Measurements from ENCODE around the gene TICAM2. TPM values are rescaled to one million over a fixed set of nuclear protein-coding genes. Genes with fewer than 3 reads are reported as not detected.

The TICAM2 gene
- total RNA-seq, 4 donors from 2014 or later, result 1.2 to 4.7 (median 3.1) TPM

DNA sequence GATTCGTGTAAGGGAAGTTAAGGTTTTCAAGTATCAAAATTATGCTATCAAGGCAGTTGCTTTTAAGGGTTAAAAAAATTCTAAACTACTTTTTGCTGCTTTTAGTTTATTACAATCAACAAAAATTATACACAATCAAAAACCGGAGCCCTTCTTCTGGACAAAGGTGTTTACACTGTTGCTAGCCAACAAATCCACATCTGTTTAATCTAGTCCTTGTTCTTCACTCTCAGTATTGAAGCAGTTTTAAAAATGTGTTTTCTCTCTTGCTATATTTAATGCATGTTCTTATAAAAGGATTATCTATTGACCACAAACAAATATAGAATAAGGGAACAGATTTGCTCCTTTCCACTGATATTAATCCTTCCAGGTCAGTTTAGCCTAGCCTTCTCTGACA, 60.2 kb downstream of the TICAM2 start:
- Histone ChIP-seq H3K27ac (peak overlapping the region; percentile 86 to 100 (median 99)), H3K27me3 (no peaks in the 10 kb centered on the region), H3K4me1 (peaks cover 7 to 53% (median 18%) of the 10 kb centered on the region in 3 donors), H3K36me3 (peaks cover 2 to 3% of the 10 kb centered on the region in 2 donors), H3K4me3 (peak overlapping the region; percentile 58 to 89), H3K9me3 (peaks cover 0 to 7% (median 0%) of the 10 kb centered on the region in 3 donors)
- no peak for ATAC-seq
- WGBS, 2 donors (ENCODE audit: low coverage in 1 of 2), result 0 to 13% methylated on average over 2 of the region's 2 CpGs
- no peak for TF ChIP-seq POLR2AphosphoS5 (IDR thresholded peaks at IDR 0.05)
- no peak for TF ChIP-seq POLR2A (IDR thresholded peaks at IDR 0.05)
- no peak for TF ChIP-seq EP300 (IDR thresholded peaks at IDR 0.05)
- TF ChIP-seq, protein P1, sequence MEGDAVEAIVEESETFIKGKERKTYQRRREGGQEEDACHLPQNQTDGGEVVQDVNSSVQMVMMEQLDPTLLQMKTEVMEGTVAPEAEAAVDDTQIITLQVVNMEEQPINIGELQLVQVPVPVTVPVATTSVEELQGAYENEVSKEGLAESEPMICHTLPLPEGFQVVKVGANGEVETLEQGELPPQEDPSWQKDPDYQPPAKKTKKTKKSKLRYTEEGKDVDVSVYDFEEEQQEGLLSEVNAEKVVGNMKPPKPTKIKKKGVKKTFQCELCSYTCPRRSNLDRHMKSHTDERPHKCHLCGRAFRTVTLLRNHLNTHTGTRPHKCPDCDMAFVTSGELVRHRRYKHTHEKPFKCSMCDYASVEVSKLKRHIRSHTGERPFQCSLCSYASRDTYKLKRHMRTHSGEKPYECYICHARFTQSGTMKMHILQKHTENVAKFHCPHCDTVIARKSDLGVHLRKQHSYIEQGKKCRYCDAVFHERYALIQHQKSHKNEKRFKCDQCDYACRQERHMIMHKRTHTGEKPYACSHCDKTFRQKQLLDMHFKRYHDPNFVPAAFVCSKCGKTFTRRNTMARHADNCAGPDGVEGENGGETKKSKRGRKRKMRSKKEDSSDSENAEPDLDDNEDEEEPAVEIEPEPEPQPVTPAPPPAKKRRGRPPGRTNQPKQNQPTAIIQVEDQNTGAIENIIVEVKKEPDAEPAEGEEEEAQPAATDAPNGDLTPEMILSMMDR (IDR thresholded peaks at IDR 0.05), result no peak

DNA sequence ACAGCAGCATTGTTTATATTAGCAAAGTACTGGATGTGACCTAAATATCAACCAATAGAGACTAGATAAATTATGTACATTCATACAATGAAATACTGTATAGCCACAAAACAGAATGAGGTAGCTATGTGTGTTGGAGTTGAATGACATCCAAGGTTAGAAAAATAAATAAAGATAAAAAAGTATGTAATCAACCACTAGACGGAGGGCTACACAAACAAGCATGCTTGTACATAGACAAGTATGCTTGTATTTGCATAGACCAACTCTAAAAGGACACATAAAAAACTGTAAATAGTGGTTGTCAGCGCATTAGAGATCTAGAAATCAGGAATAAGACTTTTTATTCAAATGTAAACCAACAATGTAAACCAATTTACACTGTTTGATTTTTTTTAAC, 60.7 kb downstream of the TICAM2 start:
- TF ChIP-seq POLR2AphosphoS5 (IDR thresholded peaks at IDR 0.05), result no peak
- no peak for TF ChIP-seq POLR2A (IDR thresholded peaks at IDR 0.05)
- no peak for TF ChIP-seq EP300 (IDR thresholded peaks at IDR 0.05)
- TF ChIP-seq, protein P1 (IDR thresholded peaks at IDR 0.05), result no peak
- WGBS, 2 donors (ENCODE audit: low coverage in 1 of 2), result 8 to 26% methylated on average over 2 of the region's 2 CpGs
- Histone ChIP-seq H3K4me1 (peaks cover 7 to 57% (median 21%) of the 10 kb centered on the region in 3 donors), H3K27me3 (no peaks in the 10 kb centered on the region), H3K27ac (peak overlapping the region; percentile 86 to 100 (median 99)), H3K9me3 (peaks cover 0 to 7% (median 0%) of the 10 kb centered on the region in 3 donors), H3K36me3 (peaks cover 2 to 3% of the 10 kb centered on the region in 2 donors), H3K4me3 (peak overlapping the region; percentile 58 to 89)
- no peak for ATAC-seq

DNA sequence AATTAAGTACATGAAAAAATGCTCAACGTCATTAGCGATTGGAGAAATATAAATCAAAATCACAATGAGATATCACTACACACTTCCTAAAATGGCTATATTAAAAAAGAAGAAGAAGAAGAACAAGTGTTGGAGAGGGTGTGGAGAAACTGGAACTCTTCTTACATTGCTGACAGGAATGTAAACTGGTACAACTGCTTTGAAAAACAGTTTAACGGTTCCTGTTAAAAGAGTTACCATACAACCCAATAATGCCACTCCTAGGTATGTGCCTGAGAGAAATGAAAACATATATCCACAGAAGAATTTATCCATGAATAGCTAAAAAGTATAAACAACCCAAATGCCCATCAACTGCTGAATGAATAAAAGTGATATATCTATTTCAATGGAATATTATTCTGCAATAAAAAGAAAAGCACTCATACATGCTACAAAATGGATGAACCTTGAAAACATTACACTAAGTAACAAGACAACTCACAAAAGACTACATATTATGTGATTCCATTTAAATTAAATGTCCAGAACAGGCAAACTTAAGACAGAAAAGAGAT, 66.7 kb downstream of the TICAM2 start:
- Histone ChIP-seq H3K4me3 (no peak overlapping the region), H3K4me1 (peaks cover 7 to 96% (median 42%) of the 10 kb centered on the region in 3 donors), H3K9me3 (no peaks in the 10 kb centered on the region), H3K27ac (no peak overlapping the region), H3K27me3 (no peaks in the 10 kb centered on the region), H3K36me3 (peaks cover 2 to 10% of the 10 kb centered on the region in 2 donors)
- TF ChIP-seq POLR2A (IDR thresholded peaks at IDR 0.05) (no peak), POLR2AphosphoS5 (IDR thresholded peaks at IDR 0.05) (no peak)
- TF ChIP-seq, protein P1 (IDR thresholded peaks at IDR 0.05), result no peak
- WGBS, 2 donors (ENCODE audit: low coverage in 1 of 2), result 65 to 77% methylated on average over 3 of the region's 3 CpGs
- no peak for ATAC-seq

DNA sequence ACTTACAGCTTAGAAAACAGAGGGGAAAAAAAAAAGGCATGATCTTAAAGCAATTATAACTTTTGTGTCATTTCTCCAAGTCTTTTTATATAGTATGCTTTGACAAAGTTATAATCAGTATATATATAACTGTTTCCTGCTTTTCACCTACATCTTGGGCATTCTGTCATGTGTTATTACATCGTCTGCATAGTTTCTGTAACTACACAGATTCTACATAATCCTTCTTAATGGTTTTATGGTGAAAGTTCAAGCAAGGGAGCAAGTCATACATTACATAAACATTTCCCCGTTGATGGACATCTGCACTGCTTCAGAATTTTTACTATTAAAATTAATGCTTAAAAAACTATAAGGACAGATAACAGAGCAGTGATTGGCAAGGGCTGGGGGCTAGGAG, 69.8 kb downstream of the TICAM2 start:
- Histone ChIP-seq H3K4me3 (peak overlapping the region in 1 of 2 donors; percentile 12), H3K27ac (no peak overlapping the region), H3K9me3 (no peaks in the 10 kb centered on the region), H3K4me1 (peaks cover 0 to 97% (median 32%) of the 10 kb centered on the region in 3 donors), H3K36me3 (peaks cover 0 to 7% of the 10 kb centered on the region in 2 donors), H3K27me3 (no peaks in the 10 kb centered on the region)
- no peak for ATAC-seq
- TF ChIP-seq, protein P1 (IDR thresholded peaks at IDR 0.05), result no peak
- TF ChIP-seq EP300 (IDR thresholded peaks at IDR 0.05), result no peak
- TF ChIP-seq POLR2AphosphoS5 (IDR thresholded peaks at IDR 0.05), result no peak
- no peak for TF ChIP-seq POLR2A (IDR thresholded peaks at IDR 0.05)
- 28 to 32% methylated on average over 2 of the region's 2 CpGs for WGBS, 2 donors (ENCODE audit: low coverage in 1 of 2)

DNA sequence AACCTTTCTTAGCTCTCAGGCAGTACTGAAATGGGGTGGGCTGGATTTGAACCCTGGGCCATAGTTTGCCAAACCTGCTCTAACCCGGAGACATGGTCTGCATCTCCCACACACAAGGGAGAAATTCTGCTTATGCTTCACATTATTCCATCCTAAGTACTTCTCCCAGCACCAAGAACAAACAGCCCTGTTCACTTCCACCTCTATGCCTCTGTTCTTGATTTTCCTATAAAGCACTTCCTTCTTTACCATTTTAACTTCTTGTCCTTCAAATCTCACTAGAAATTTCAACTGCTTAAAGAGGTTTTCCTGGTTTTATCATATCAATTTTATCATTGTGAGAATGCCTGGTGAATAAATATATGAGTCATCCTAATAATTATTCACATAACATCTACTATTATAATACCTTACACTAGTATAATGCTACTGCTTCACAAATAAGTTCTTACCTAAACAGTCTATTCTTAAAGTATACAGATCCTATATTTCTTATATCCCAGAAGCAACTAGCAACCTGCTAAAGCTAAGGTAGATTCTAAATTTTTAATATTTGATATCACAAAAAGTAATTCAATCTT, 70.4 kb downstream of the TICAM2 start:
- Histone ChIP-seq H3K4me3 (peak overlapping the region in 1 of 2 donors; percentile 12), H3K36me3 (peaks cover 0 to 7% of the 10 kb centered on the region in 2 donors), H3K9me3 (no peaks in the 10 kb centered on the region), H3K27me3 (no peaks in the 10 kb centered on the region), H3K27ac (no peak overlapping the region), H3K4me1 (peaks cover under 1 to 97% (median 31%) of the 10 kb centered on the region in 3 donors)
- no peak for ATAC-seq
- TF ChIP-seq, protein P1 (IDR thresholded peaks at IDR 0.05), result no peak
- no peak for TF ChIP-seq EP300 (IDR thresholded peaks at IDR 0.05)
- TF ChIP-seq POLR2A (IDR thresholded peaks at IDR 0.05), result no peak
- TF ChIP-seq POLR2AphosphoS5 (IDR thresholded peaks at IDR 0.05), result no peak
- 71 to 86% methylated on average over 1 of the region's 1 CpG for whole genome bisulfite sequencing, 2 donors (ENCODE audit: low coverage in 1 of 2)

Data from gastroesophageal sphincter (tissue), 4 donors.